H9 (cell line): Measurements from ENCODE around the gene ZNF618. TPM values are rescaled to one million over a fixed set of nuclear protein-coding genes. Genes with fewer than 3 reads are reported as not detected.

Experiments
- DNase-seq: peaks from one replicate; pipeline ENCODE4 v3.0.0-alpha.2; 2017
- H2AFZ ChIP-seq: one replicate; pipeline ENCODE4 v1.6.1; 2013; ENCODE audit warnings: mild to moderate bottlenecking, low read length, control low read depth, moderate library complexity
- H2AK5ac ChIP-seq: 2 replicates; pipeline ENCODE4 v1.6.1; 2013; ENCODE audit warnings: low read length, control low read depth, mixed read lengths; ENCODE audit not compliant: insufficient read length
- H2BK120ac ChIP-seq: one replicate; pipeline ENCODE4 v1.6.1; 2013; ENCODE audit warnings: low read depth, mild to moderate bottlenecking, low read length, control low read depth, inconsistent platforms; ENCODE audit not compliant: poor library complexity, severe bottlenecking
- H2BK12ac ChIP-seq: 2 replicates; pipeline ENCODE4 v1.6.1; 2013; ENCODE audit warnings: low read length, control low read depth, mixed read lengths, low read depth; ENCODE audit not compliant: insufficient read length
- H2BK15ac ChIP-seq: 2 replicates; pipeline ENCODE4 v1.6.1; 2013; ENCODE audit warnings: low read depth, low read length, control low read depth
- H2BK20ac ChIP-seq: one replicate; pipeline ENCODE4 v1.6.1; 2013; ENCODE audit warnings: low read depth, mild to moderate bottlenecking, low read length, control low read depth, inconsistent platforms; ENCODE audit not compliant: poor library complexity, severe bottlenecking
- H2BK5ac ChIP-seq: 2 replicates; pipeline ENCODE4 v1.6.1; 2013; ENCODE audit warnings: low read length, control low read depth, mixed read lengths; ENCODE audit not compliant: insufficient read length
- H3K14ac ChIP-seq: 2 replicates; pipeline ENCODE4 v1.6.1; 2013; ENCODE audit warnings: low read length, control low read depth; ENCODE audit not compliant: insufficient read depth
- H3K18ac ChIP-seq: 2 replicates; pipeline ENCODE4 v1.6.1; 2013; ENCODE audit warnings: low read depth, mild to moderate bottlenecking, mixed read lengths, low read length, control low read depth; ENCODE audit not compliant: insufficient read length
- H3K23ac ChIP-seq: 2 replicates; pipeline ENCODE4 v1.6.1; 2013; ENCODE audit warnings: low read length, control low read depth, mixed read lengths, low read depth; ENCODE audit not compliant: insufficient read length
- H3K23me2 ChIP-seq: 2 replicates; pipeline ENCODE4 v1.6.1; 2013; ENCODE audit warnings: low read depth, mild to moderate bottlenecking, mixed read lengths, low read length, control low read depth; ENCODE audit not compliant: insufficient read length, poor library complexity, severe bottlenecking
- H3K27ac ChIP-seq: 2 replicates; pipeline ENCODE4 v1.5.1; 2013; ENCODE audit warnings: low read length, control low read depth, mixed read lengths, low read depth; ENCODE audit not compliant: insufficient read length
- H3K27me3 ChIP-seq: 2 replicates; pipeline ENCODE4 v1.6.1; 2013; ENCODE audit warnings: low read length, control low read depth, inconsistent platforms; ENCODE audit not compliant: insufficient read depth
- H3K4ac ChIP-seq: 2 replicates; pipeline ENCODE4 v1.6.1; 2013; ENCODE audit warnings: low read depth, mild to moderate bottlenecking, control low read depth, inconsistent platforms, low read length, moderate library complexity
- H3K4me1 ChIP-seq: 2 replicates; pipeline ENCODE4 v1.6.1; 2013; ENCODE audit warnings: low read length, control low read depth, inconsistent platforms; ENCODE audit not compliant: insufficient read depth
- H3K4me2 ChIP-seq: 2 replicates; pipeline ENCODE4 v1.6.1; 2013; ENCODE audit warnings: low read length, control low read depth, mixed read lengths; ENCODE audit not compliant: insufficient read length, insufficient read depth
- H3K56ac ChIP-seq: 2 replicates; pipeline ENCODE4 v1.6.1; 2013; ENCODE audit warnings: low read depth, mild to moderate bottlenecking, mixed read lengths, low read length, control low read depth; ENCODE audit not compliant: insufficient read length
- H3K79me1 ChIP-seq: 2 replicates; pipeline ENCODE4 v1.6.1; 2013; ENCODE audit warnings: low read depth, mild to moderate bottlenecking, moderate library complexity, low read length, control low read depth, inconsistent platforms; ENCODE audit not compliant: insufficient read depth, poor library complexity, severe bottlenecking
- H3K79me2 ChIP-seq: 2 replicates; pipeline ENCODE4 v1.6.1; 2013; ENCODE audit warnings: low read length, control low read depth, inconsistent platforms; ENCODE audit not compliant: insufficient read depth
- H3K9ac ChIP-seq: 2 replicates; pipeline ENCODE4 v1.6.1; 2013; ENCODE audit warnings: low read length, control low read depth, mixed read lengths; ENCODE audit not compliant: insufficient read length; ENCODE audit errors: extremely low read depth
- H3K9me3 ChIP-seq: one replicate; pipeline ENCODE4 v1.6.1; 2013; ENCODE audit warnings: low read depth, low read length, inconsistent platforms; ENCODE audit not compliant: control insufficient read depth
- H3T11ph ChIP-seq: one replicate; pipeline ENCODE4 v1.6.1; 2013; ENCODE audit warnings: mild to moderate bottlenecking, low read length, control low read depth, inconsistent platforms
- H4K20me1 ChIP-seq: one replicate; pipeline ENCODE4 v1.6.1; 2013; ENCODE audit not compliant: control insufficient read depth, insufficient read length, insufficient read depth
- H4K5ac ChIP-seq: 2 replicates; pipeline ENCODE4 v1.6.1; 2013; ENCODE audit warnings: low read depth, mild to moderate bottlenecking, mixed read lengths, low read length, control low read depth; ENCODE audit not compliant: insufficient read length
- H4K8ac ChIP-seq: replicated peaks from 2 replicates; pipeline ENCODE4 v1.6.1; 2013; ENCODE audit warnings: low read length, control low read depth, mixed read lengths, low read depth; ENCODE audit not compliant: insufficient read length
- H4K91ac ChIP-seq: 2 replicates; pipeline ENCODE4 v1.6.1; 2013; ENCODE audit warnings: low read depth, mild to moderate bottlenecking, moderate library complexity, mixed read lengths, low read length, control low read depth; ENCODE audit not compliant: insufficient read length
- H3K27ac Mint-ChIP-seq, 3 experiments: 2 replicates in 2 of 3; 3 replicates in 1 of 3; pipeline ENCODE4 v1.8.0; 2020 to 2021; ENCODE audit warnings: mixed read lengths in 3 of 3, mild to moderate bottlenecking in 1 of 3, moderate library complexity in 1 of 3
- H3K27me3 Mint-ChIP-seq: 2 replicates; pipeline ENCODE4 v1.8.0; 2021; ENCODE audit warnings: low read depth, mild to moderate bottlenecking, moderate library complexity, mixed read lengths
- H3K36me3 Mint-ChIP-seq, 3 experiments: 2 replicates in 2 of 3; 3 replicates in 1 of 3; pipeline ENCODE4 v1.8.0; 2020 to 2021; ENCODE audit warnings: low read depth in 3 of 3, mixed read lengths in 3 of 3; ENCODE audit not compliant: insufficient read depth in 1 of 3
- H3K4me1 Mint-ChIP-seq, 2 experiments: 2 replicates each; pipeline ENCODE4 v1.8.0; 2020; ENCODE audit warnings: mixed read lengths in 2 of 2
- H3K4me3 Mint-ChIP-seq, 2 experiments: 2 replicates in 1 of 2; 3 replicates in 1 of 2; pipeline ENCODE4 v1.8.0; 2020 to 2021; ENCODE audit warnings: mild to moderate bottlenecking in 2 of 2, mixed read lengths in 2 of 2, moderate library complexity in 1 of 2
- H3K9me3 Mint-ChIP-seq, 2 experiments: 2 replicates in 1 of 2; 3 replicates in 1 of 2; pipeline ENCODE4 v1.8.0; 2020; ENCODE audit warnings: mild to moderate bottlenecking in 2 of 2, mixed read lengths in 2 of 2, moderate library complexity in 1 of 2
- WGBS: extraction: QIAGEN DNeasy Blood & Tissue Kit; methylation state at CpG from one replicate; pipeline ENCODE4 v1.1.7; 2013; ENCODE audit warnings: missing lambda C conversion rate, low lambda C conversion rate, mixed read lengths; ENCODE audit not compliant: insufficient read length; ENCODE audit errors: extremely low coverage; 5-methylcytosine and 5-hydroxymethylcytosine counted together
- total RNA-seq: library from RNA; stranded (reverse); gene quantifications from 2 replicates; pipeline ENCODE4 v1.2.1, GENCODE V29; 2021
- TF ChIP-seq, protein P1 (sequence below): fragments of 200-600 bp; sonication (generic); conservative IDR thresholded peaks from 3 replicates; pipeline ENCODE4 v1.8.0; 2021; ENCODE audit warnings: antibody characterized with exemption, mild to moderate bottlenecking

ZNF618 gene
- total RNA-seq, 1 experiment from 2014 or later: 13.6 TPM

GRCh38 chr9:113973226-113973625 is 97.1 kb downstream of the ZNF618 start:
- Mint-ChIP-seq H3K9me3 (peaks cover 0 to 2% of the 10 kb centered on the region in 2 experiments; a peak in 1 of 5 replicates), H3K4me1 (peaks cover 8 to 12% of the 10 kb centered on the region in 2 experiments), H3K4me3 (no peak overlapping the region), H3K27me3 (no peaks in the 10 kb centered on the region), H3K27ac (no peak overlapping the region), H3K36me3 (peaks cover 14 to 27% (median 17%) of the 10 kb centered on the region in 3 experiments)
- H3K9ac ChIP-seq: no peak overlapping the region
- H2AK5ac ChIP-seq: no peak overlapping the region
- H2AFZ ChIP-seq: no peak overlapping the region
- no peaks in the 10 kb centered on the region for H3K9me3 ChIP-seq
- no peaks in the 10 kb centered on the region for H3K4me1 ChIP-seq
- no peaks in the 10 kb centered on the region for H3K79me2 ChIP-seq
- no peak overlapping the region for H2BK15ac ChIP-seq
- H4K20me1 ChIP-seq: no peaks in the 10 kb centered on the region
- no peak overlapping the region for H2BK12ac ChIP-seq
- no peak overlapping the region for H3K18ac ChIP-seq
- no peaks in the 10 kb centered on the region for H3K79me1 ChIP-seq
- H3K4ac ChIP-seq: no peak overlapping the region
- TF ChIP-seq, protein P1, sequence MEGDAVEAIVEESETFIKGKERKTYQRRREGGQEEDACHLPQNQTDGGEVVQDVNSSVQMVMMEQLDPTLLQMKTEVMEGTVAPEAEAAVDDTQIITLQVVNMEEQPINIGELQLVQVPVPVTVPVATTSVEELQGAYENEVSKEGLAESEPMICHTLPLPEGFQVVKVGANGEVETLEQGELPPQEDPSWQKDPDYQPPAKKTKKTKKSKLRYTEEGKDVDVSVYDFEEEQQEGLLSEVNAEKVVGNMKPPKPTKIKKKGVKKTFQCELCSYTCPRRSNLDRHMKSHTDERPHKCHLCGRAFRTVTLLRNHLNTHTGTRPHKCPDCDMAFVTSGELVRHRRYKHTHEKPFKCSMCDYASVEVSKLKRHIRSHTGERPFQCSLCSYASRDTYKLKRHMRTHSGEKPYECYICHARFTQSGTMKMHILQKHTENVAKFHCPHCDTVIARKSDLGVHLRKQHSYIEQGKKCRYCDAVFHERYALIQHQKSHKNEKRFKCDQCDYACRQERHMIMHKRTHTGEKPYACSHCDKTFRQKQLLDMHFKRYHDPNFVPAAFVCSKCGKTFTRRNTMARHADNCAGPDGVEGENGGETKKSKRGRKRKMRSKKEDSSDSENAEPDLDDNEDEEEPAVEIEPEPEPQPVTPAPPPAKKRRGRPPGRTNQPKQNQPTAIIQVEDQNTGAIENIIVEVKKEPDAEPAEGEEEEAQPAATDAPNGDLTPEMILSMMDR: no peak
- no peak overlapping the region for H3T11ph ChIP-seq
- no peak for DNase-seq
- H3K23me2 ChIP-seq: no peaks in the 10 kb centered on the region
- no peak overlapping the region for H4K5ac ChIP-seq
- H2BK120ac ChIP-seq: no peak overlapping the region
- no peak overlapping the region for H3K23ac ChIP-seq
- no peak overlapping the region for H3K56ac ChIP-seq
- no peaks in the 10 kb centered on the region for H3K27me3 ChIP-seq
- no peak overlapping the region for H3K27ac ChIP-seq
- WGBS: no CpG with 5 or more reads among the region's 9 CpGs
- no peak overlapping the region for H3K4me2 ChIP-seq
- H2BK5ac ChIP-seq: no peak overlapping the region
- H4K91ac ChIP-seq: no peak overlapping the region
- H3K14ac ChIP-seq: no peak overlapping the region
- H2BK20ac ChIP-seq: no peak overlapping the region
- H4K8ac ChIP-seq: no peak overlapping the region
